A549 (cell line): ENCODE results near the gene PSAPL1.

ENCODE experiments used
- CBX2 ChIP-seq: fragments of 200-600 bp; sonication (generic); IDR thresholded peaks from 2 replicates; pipeline ENCODE4 v1.6.1; 2016; ENCODE audit warnings: low read depth, mild to moderate bottlenecking, borderline replicate concordance
- CEBPB ChIP-seq, 2 experiments: fragments of >200 bp in 1 of 2; sonication (Bioruptor Twin) in 1 of 2; formaldehyde crosslinking in 1 of 2; IDR thresholded peaks; 2 replicates each; pipeline ENCODE4 v1.6.1; 2012 to 2016
- CHD4 ChIP-seq: fragments of 200-600 bp; sonication (generic); IDR thresholded peaks from 2 replicates; pipeline ENCODE4 v1.6.1; 2016; ENCODE audit warnings: antibody characterized with exemption, mild to moderate bottlenecking, borderline replicate concordance
- EP300 ChIP-seq, 2 experiments: fragments of >200 bp; sonication (Bioruptor Twin); formaldehyde crosslinking; IDR thresholded peaks; 2 replicates in 1 of 2; 3 replicates in 1 of 2; pipeline ENCODE4 v1.6.1; 2016 to 2017
- FOSL2 ChIP-seq, 2 experiments: fragments of 450-650 bp in 1 of 2; fragments of >200 bp in 1 of 2; sonication (Bioruptor Twin) in 1 of 2; formaldehyde crosslinking; IDR thresholded peaks; 2 replicates each; pipeline versions ENCODE4 v1.5.0 to v1.6.1; 2016 to 2020; ENCODE audit warnings: mild to moderate bottlenecking in 1 of 2, moderate library complexity in 1 of 2
- JUN ChIP-seq, 2 experiments: fragments of >200 bp; sonication (Bioruptor Twin); formaldehyde crosslinking; IDR thresholded peaks; 2 replicates in 1 of 2; 3 replicates in 1 of 2; pipeline ENCODE4 v1.6.1; 2016 to 2017
- MAFK ChIP-seq: fragments of 450-650 bp; IDR thresholded peaks from 2 replicates; pipeline ENCODE4 v1.6.1; 2014; ENCODE audit not compliant: partially characterized antibody
- POLR2A ChIP-seq: IDR thresholded peaks from 2 replicates; pipeline ENCODE4 v1.6.1; 2012; ENCODE audit warnings: mild to moderate bottlenecking, low read length
- RFX5 ChIP-seq: fragments of 450-650 bp; IDR thresholded peaks from 2 replicates; pipeline ENCODE4 v1.7.1; 2014; ENCODE audit warnings: antibody characterized with exemption, mild to moderate bottlenecking, moderate library complexity
- SREBF2 ChIP-seq: fragments of 450-650 bp; IDR thresholded peaks from 2 replicates; pipeline ENCODE4 v1.6.1; 2014; ENCODE audit warnings: mild to moderate bottlenecking, moderate library complexity
- TF ChIP-seq, protein P1 (sequence below): fragments of >200 bp; sonication (Bioruptor Twin); formaldehyde crosslinking; IDR thresholded peaks from 3 replicates; pipeline ENCODE4 v1.5.1; 2016
- TF ChIP-seq, protein P2 (sequence below): fragments of 450-650 bp; IDR thresholded peaks from 2 replicates; pipeline ENCODE4 v1.6.1; 2014; ENCODE audit warnings: antibody characterized with exemption
- TF ChIP-seq, protein P3 (sequence below): fragments of >200 bp; sonication (Bioruptor Twin); formaldehyde crosslinking; IDR thresholded peaks from 3 replicates; pipeline ENCODE4 v1.6.1; 2016
- TF ChIP-seq, protein P4 (sequence below): IDR thresholded peaks from 2 replicates; pipeline ENCODE4 v1.6.1; 2012

DNA sequence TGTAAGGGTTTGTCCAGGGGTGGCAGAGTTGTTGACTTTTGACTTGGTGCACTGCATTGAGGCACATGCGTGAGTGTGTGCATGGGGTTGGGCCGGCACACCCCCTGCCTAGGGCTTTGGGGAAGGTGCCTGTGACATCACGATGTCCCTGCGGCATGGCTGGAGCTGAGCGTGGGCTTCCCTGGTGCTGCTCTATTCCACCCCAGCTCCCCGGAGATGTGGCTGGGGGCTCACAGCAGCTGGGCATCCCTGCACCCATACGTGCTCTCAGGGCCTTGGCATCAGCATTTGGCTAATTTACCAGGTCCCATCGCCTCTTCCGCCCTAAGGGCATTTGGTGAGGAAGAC lies 5.7 kb downstream of the PSAPL1 start:
- TF ChIP-seq CHD4: no peak
- TF ChIP-seq, protein P1, sequence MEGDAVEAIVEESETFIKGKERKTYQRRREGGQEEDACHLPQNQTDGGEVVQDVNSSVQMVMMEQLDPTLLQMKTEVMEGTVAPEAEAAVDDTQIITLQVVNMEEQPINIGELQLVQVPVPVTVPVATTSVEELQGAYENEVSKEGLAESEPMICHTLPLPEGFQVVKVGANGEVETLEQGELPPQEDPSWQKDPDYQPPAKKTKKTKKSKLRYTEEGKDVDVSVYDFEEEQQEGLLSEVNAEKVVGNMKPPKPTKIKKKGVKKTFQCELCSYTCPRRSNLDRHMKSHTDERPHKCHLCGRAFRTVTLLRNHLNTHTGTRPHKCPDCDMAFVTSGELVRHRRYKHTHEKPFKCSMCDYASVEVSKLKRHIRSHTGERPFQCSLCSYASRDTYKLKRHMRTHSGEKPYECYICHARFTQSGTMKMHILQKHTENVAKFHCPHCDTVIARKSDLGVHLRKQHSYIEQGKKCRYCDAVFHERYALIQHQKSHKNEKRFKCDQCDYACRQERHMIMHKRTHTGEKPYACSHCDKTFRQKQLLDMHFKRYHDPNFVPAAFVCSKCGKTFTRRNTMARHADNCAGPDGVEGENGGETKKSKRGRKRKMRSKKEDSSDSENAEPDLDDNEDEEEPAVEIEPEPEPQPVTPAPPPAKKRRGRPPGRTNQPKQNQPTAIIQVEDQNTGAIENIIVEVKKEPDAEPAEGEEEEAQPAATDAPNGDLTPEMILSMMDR: no peak
- TF ChIP-seq POLR2A: no peak
- no peak for TF ChIP-seq CEBPB (IDR thresholded peaks at IDR 0.05)
- TF ChIP-seq EP300 (IDR thresholded peaks at IDR 0.05): no peak
- TF ChIP-seq JUN (IDR thresholded peaks at IDR 0.05): no peak
- TF ChIP-seq SREBF2: no peak
- TF ChIP-seq, protein P2, sequence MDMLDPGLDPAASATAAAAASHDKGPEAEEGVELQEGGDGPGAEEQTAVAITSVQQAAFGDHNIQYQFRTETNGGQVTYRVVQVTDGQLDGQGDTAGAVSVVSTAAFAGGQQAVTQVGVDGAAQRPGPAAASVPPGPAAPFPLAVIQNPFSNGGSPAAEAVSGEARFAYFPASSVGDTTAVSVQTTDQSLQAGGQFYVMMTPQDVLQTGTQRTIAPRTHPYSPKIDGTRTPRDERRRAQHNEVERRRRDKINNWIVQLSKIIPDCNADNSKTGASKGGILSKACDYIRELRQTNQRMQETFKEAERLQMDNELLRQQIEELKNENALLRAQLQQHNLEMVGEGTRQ: no peak
- TF ChIP-seq, protein P3, sequence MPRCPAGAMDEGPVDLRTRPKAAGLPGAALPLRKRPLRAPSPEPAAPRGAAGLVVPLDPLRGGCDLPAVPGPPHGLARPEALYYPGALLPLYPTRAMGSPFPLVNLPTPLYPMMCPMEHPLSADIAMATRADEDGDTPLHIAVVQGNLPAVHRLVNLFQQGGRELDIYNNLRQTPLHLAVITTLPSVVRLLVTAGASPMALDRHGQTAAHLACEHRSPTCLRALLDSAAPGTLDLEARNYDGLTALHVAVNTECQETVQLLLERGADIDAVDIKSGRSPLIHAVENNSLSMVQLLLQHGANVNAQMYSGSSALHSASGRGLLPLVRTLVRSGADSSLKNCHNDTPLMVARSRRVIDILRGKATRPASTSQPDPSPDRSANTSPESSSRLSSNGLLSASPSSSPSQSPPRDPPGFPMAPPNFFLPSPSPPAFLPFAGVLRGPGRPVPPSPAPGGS: no peak
- no peak for TF ChIP-seq RFX5
- TF ChIP-seq FOSL2 (IDR thresholded peaks at IDR 0.05): no peak
- TF ChIP-seq FOSL2 (CRISPR knock-in tag; IDR thresholded peaks at IDR 0.05): no peak
- no peak for TF ChIP-seq CBX2
- TF ChIP-seq, protein P4, sequence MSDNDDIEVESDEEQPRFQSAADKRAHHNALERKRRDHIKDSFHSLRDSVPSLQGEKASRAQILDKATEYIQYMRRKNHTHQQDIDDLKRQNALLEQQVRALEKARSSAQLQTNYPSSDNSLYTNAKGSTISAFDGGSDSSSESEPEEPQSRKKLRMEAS: no peak
- no peak for TF ChIP-seq MAFK
